ENCODE data around the gene AGAP4.
A peak's percentile ranks its signal among the peaks of the same experiment; 100 is the strongest.
"Not testable (repeated sequence)": the region's sequence is repeated elsewhere in the genome, so short reads cannot be mapped to it uniquely, and the experiment has no call there.

Gene AGAP4

GRCh38 chr10:45847400-45847799, at the start of gene AGAP4:
Gene AGAP4, minus strand, starts transcription at chr10:45847500. Its CDS starts 153 bp downstream, at chr10:45847347.
- DNase-seq: not testable (repeated sequence)

GRCh38 chr10:45890721-45891120, 43.4 kb upstream of the AGAP4 start:
- DNase-seq: not testable (repeated sequence)

- not testable (repeated sequence) for DNase-seq
Measured at GRCh38 chr10:45889539-45890230, 42.4 kb upstream of the AGAP4 start.

- DNase-seq: peak in 1 of 2 experiments; percentile 28
Measured at GRCh38 chr10:45882880-45883279, 35.6 kb upstream of the AGAP4 start.

GRCh38 chr10:45865404-45865803, 18.1 kb upstream of the AGAP4 start:
- not testable (repeated sequence) for DNase-seq

- not testable (repeated sequence) for DNase-seq
Measured at GRCh38 chr10:45864264-45864663, 17.0 kb upstream of the AGAP4 start.

GRCh38 chr10:45863632-45864031, 16.3 kb upstream of the AGAP4 start:
- DNase-seq: peak; percentile 18 to 29

GRCh38 chr10:45857931-45858330, 10.6 kb upstream of the AGAP4 start:
- not testable (repeated sequence) for DNase-seq

- DNase-seq: peak; percentile 73 to 82
Measured at GRCh38 chr10:45848467-45848866, 1.2 kb upstream of the AGAP4 start.

- not testable (repeated sequence) for DNase-seq
Measured at GRCh38 chr10:45822918-45823317, 24.4 kb downstream of the AGAP4 start.

- DNase-seq: peak in 1 of 2 experiments; percentile 19
Measured at GRCh38 chr10:45820107-45820830, 27.0 kb downstream of the AGAP4 start.

- no peak for DNase-seq
- TF ChIP-seq POLR2A (IDR thresholded peaks at IDR 0.05; ENCODE audit: low read length) (no peak), GATA1 (IDR thresholded peaks at IDR 0.05; ENCODE audit: low read depth, low read length) (no peak)
Measured at GRCh38 chr10:45819552-45819951, 27.7 kb downstream of the AGAP4 start.

- peak in 1 of 2 experiments; percentile 19 for DNase-seq
- no peak for TF ChIP-seq GATA1 (IDR thresholded peaks at IDR 0.05; ENCODE audit: low read depth, low read length)
Measured at GRCh38 chr10:45817912-45818311, 29.4 kb downstream of the AGAP4 start.

- TF ChIP-seq GATA1 (IDR thresholded peaks at IDR 0.05; ENCODE audit: low read depth, low read length) (no peak), POLR2A (IDR thresholded peaks at IDR 0.05; ENCODE audit: low read length) (no peak)
- no peak for DNase-seq
Measured at GRCh38 chr10:45817130-45817859, 30.0 kb downstream of the AGAP4 start.

- not testable (repeated sequence) for DNase-seq
Measured at GRCh38 chr10:45814146-45814545, 33.2 kb downstream of the AGAP4 start.

GRCh38 chr10:45812959-45813358, 34.3 kb downstream of the AGAP4 start:
- not testable (repeated sequence) for DNase-seq

Data from erythroblast (primary cell).